Breast epithelium (tissue), 4 donors: ENCODE data around the gene PLXNA4. TPM values are rescaled to one million over a fixed set of nuclear protein-coding genes. Genes with fewer than 3 reads are reported as not detected.

Source experiments
- DNase-seq, 2 donors: peaks; one replicate each; pipeline ENCODE4 v3.0.0-alpha.2; 2019; ENCODE audit warnings: low spot score in 2 of 2
- H3K27ac ChIP-seq, 2 donors: fragments of 200-600 bp; sonication (generic) in 1 of 2; one replicate each; pipeline ENCODE4 v1.5.1; 2016 to 2019; ENCODE audit warnings: mild to moderate bottlenecking in 1 of 2
- H3K27me3 ChIP-seq, 2 donors: fragments of 200-600 bp; sonication (generic) in 1 of 2; one replicate each; pipeline versions ENCODE4 v1.5.1 to v1.6.0; 2017 to 2019; ENCODE audit warnings: control low read depth in 1 of 2, mild to moderate bottlenecking in 1 of 2
- H3K36me3 ChIP-seq: fragments of 200-600 bp; one replicate; pipeline ENCODE4 v1.5.1; 2019
- H3K4me1 ChIP-seq, 2 donors: fragments of 200-600 bp; sonication (generic); one replicate each; pipeline ENCODE4 v1.5.1; 2016 to 2019; ENCODE audit warnings: control low read depth in 1 of 2
- H3K4me3 ChIP-seq, 3 donors: fragments of 200-600 bp; sonication (generic); 1 replicate in 2 of 3; 2 replicates in 1 of 3; pipeline ENCODE4 v1.5.1; 2016 to 2019; ENCODE audit warnings: mild to moderate bottlenecking in 3 of 3, moderate library complexity in 2 of 3
- H3K9me3 ChIP-seq, 2 donors: fragments of 200-600 bp; sonication (generic) in 1 of 2; one replicate each; pipeline ENCODE4 v1.5.1; 2016 to 2019; ENCODE audit warnings: control low read depth in 1 of 2
- CTCF ChIP-seq, 3 donors: fragments of 450-650 bp; IDR thresholded peaks; one replicate each; pipeline ENCODE4 v1.5.1; 2016 to 2017; ENCODE audit warnings: antibody characterized with exemption in 3 of 3, mild to moderate bottlenecking in 3 of 3, moderate library complexity in 3 of 3
- POLR2A ChIP-seq: fragments of 450-650 bp; IDR thresholded peaks from one replicate; pipeline ENCODE4 v1.6.1; 2016; ENCODE audit warnings: antibody characterized with exemption, mild to moderate bottlenecking, moderate library complexity
- POLR2AphosphoS5 ChIP-seq, 3 donors: sonication (generic); formaldehyde crosslinking; IDR thresholded peaks; one replicate each; pipeline ENCODE4 v1.6.1; 2017; ENCODE audit warnings: antibody characterized with exemption in 3 of 3
- intact Hi-C: fragments of 100-400 bp; cut with DNase I; formaldehyde crosslinking; loops from one replicate; pipeline ENCODE4 v1.15.1; 2023; ENCODE audit warnings: low total_unique reads
- total RNA-seq, 3 donors: library from RNA; depleted of rRNA; stranded (reverse); fragments of >200 nt; gene quantifications; one replicate each; pipeline ENCODE4 v1.1.0, GENCODE V29; 2016

Gene PLXNA4
- total RNA-seq, 3 donors from 2014 or later, result 7.2 to 32.5 (median 26.2) TPM

GRCh38 chr7:132485600-132486273, 90.5 kb downstream of the PLXNA4 start:
- Histone ChIP-seq H3K9me3 (no peaks in the 10 kb centered on the region), H3K27ac (peak overlapping the region in 1 of 2 donors; percentile 29), H3K27me3 (no peaks in the 10 kb centered on the region), H3K36me3 (no peaks in the 10 kb centered on the region), H3K4me1 (no peaks in the 10 kb centered on the region), H3K4me3 (no peak overlapping the region)
- no peak for DNase-seq
- no peak for TF ChIP-seq CTCF (IDR thresholded peaks at IDR 0.05)
- no peak for TF ChIP-seq POLR2AphosphoS5 (IDR thresholded peaks at IDR 0.05)
- no peak for TF ChIP-seq POLR2A
- intact Hi-C loops, result no loop called here

GRCh38 chr7:132485136-132485535, 91.1 kb downstream of the PLXNA4 start:
- no peak for DNase-seq
- no peak overlapping the region for H3K4me3 ChIP-seq
- H3K36me3 ChIP-seq, result no peaks in the 10 kb centered on the region
- no peaks in the 10 kb centered on the region for H3K9me3 ChIP-seq
- intact Hi-C loops, result no loop called here
- H3K27me3 ChIP-seq, result no peaks in the 10 kb centered on the region
- peak overlapping the region in 1 of 2 donors; percentile 29 for H3K27ac ChIP-seq
- TF ChIP-seq POLR2AphosphoS5 (IDR thresholded peaks at IDR 0.05), result no peak
- no peaks in the 10 kb centered on the region for H3K4me1 ChIP-seq

GRCh38 chr7:132482866-132483265, 93.4 kb downstream of the PLXNA4 start:
- TF ChIP-seq CTCF (IDR thresholded peaks at IDR 0.05), result no peak
- no peak overlapping the region for H3K27ac ChIP-seq
- no peak overlapping the region for H3K4me3 ChIP-seq
- no peaks in the 10 kb centered on the region for H3K9me3 ChIP-seq
- no peaks in the 10 kb centered on the region for H3K36me3 ChIP-seq
- no peak for DNase-seq
- H3K4me1 ChIP-seq, result no peaks in the 10 kb centered on the region
- H3K27me3 ChIP-seq, result no peaks in the 10 kb centered on the region
- intact Hi-C loops, result no loop called here

GRCh38 chr7:132480534-132480933, 95.7 kb downstream of the PLXNA4 start:
- Histone ChIP-seq H3K4me1 (no peaks in the 10 kb centered on the region), H3K4me3 (no peak overlapping the region), H3K9me3 (no peaks in the 10 kb centered on the region), H3K27ac (peak overlapping the region in 1 of 2 donors; percentile 32), H3K27me3 (no peaks in the 10 kb centered on the region), H3K36me3 (no peaks in the 10 kb centered on the region)
- intact Hi-C loops, result no loop called here
- TF ChIP-seq CTCF (IDR thresholded peaks at IDR 0.05) (no peak), POLR2A (no peak)
- peak in 1 of 2 donors; percentile 20 for DNase-seq

GRCh38 chr7:132476541-132476940, 99.7 kb downstream of the PLXNA4 start:
- Histone ChIP-seq H3K36me3 (no peaks in the 10 kb centered on the region), H3K4me3 (no peak overlapping the region), H3K27me3 (no peaks in the 10 kb centered on the region), H3K9me3 (no peaks in the 10 kb centered on the region), H3K27ac (no peak overlapping the region), H3K4me1 (no peaks in the 10 kb centered on the region)
- intact Hi-C loops, result no loop called here
- no peak for DNase-seq
- TF ChIP-seq CTCF (IDR thresholded peaks at IDR 0.05) (no peak), POLR2AphosphoS5 (IDR thresholded peaks at IDR 0.05) (no peak), POLR2A (no peak)
